H1 (cell line): ENCODE results near the gene KCTD17. TPM values are rescaled to one million over a fixed set of nuclear protein-coding genes. Genes with fewer than 3 reads are reported as not detected.

Experiments
- CTCF ChIA-PET: fragments of 300-600 bp; sonication (Branson Sonifier 250); formaldehyde crosslinking; loops from one replicate; lab custom pipeline; 2021; ENCODE audit not compliant: partially characterized antibody; lab: Charles Lee
- POLR2A ChIA-PET: fragments of 300-600 bp; sonication (Branson Sonifier 250); formaldehyde crosslinking; loops from one replicate; lab custom pipeline; 2021; ENCODE audit warnings: inconsistent platforms; ENCODE audit not compliant: partially characterized antibody; lab: Charles Lee
- DNase-seq, 2 experiments: peaks; one replicate each; pipeline versions ENCODE4 v3.0.0 to v3.0.0-alpha.2; 2010 to 2022; ENCODE audit warnings: low spot score in 2 of 2, low read depth in 1 of 2, mixed read lengths in 1 of 2
- FAIRE-seq: peaks from 2 replicates; lab custom pipeline; 2011; peaks lifted over from hg19 to GRCh38; lab: Jason Lieb, UNC
- H2AFZ ChIP-seq: 2 replicates; pipeline ENCODE4 v1.8.1; 2012; ENCODE audit warnings: low read length, inconsistent platforms
- H2AK5ac ChIP-seq: 2 replicates; pipeline ENCODE4 v1.6.1; 2013; ENCODE audit warnings: low read depth, low read length
- H2BK120ac ChIP-seq: replicated peaks from 2 replicates; pipeline ENCODE3; 2013; ENCODE audit warnings: low read depth, low read length, inconsistent platforms
- H2BK12ac ChIP-seq: 2 replicates; pipeline ENCODE4 v1.6.1; 2013; ENCODE audit warnings: low read depth, low read length
- H2BK15ac ChIP-seq: 2 replicates; pipeline ENCODE4 v1.6.1; 2013; ENCODE audit warnings: low read length
- H2BK20ac ChIP-seq: 2 replicates; pipeline ENCODE4 v1.6.1; 2013; ENCODE audit warnings: low read length
- H2BK5ac ChIP-seq: 2 replicates; pipeline ENCODE4 v1.6.1; 2013; ENCODE audit warnings: low read depth, low read length
- H3K14ac ChIP-seq: 2 replicates; pipeline ENCODE4 v1.6.1; 2013; ENCODE audit warnings: inconsistent platforms; ENCODE audit not compliant: insufficient read length
- H3K18ac ChIP-seq: 2 replicates; pipeline ENCODE4 v1.6.1; 2013; ENCODE audit warnings: low read length; ENCODE audit errors: extremely low read depth
- H3K23ac ChIP-seq: 2 replicates; pipeline ENCODE4 v1.6.1; 2013; ENCODE audit warnings: inconsistent platforms; ENCODE audit not compliant: insufficient read length
- H3K23me2 ChIP-seq: 2 replicates; pipeline ENCODE4 v1.6.1; 2013; ENCODE audit warnings: low read depth, low read length
- H3K27ac ChIP-seq: 2 replicates; pipeline ENCODE4 v1.6.1; 2011; ENCODE audit warnings: low read depth, low read length, inconsistent platforms
- H3K27me3 ChIP-seq, 4 experiments: replicated peaks in 1 of 4; 1 replicate in 1 of 4; 2 replicates in 3 of 4; pipeline versions ENCODE4 v1.6.1 to v1.8.1; 2011 to 2013; ENCODE audit warnings: low read length in 3 of 4, mild to moderate bottlenecking in 3 of 4, inconsistent platforms in 2 of 4, mixed read lengths in 2 of 4, moderate library complexity in 1 of 4; ENCODE audit not compliant: control insufficient read depth in 3 of 4, insufficient read depth in 3 of 4; ENCODE audit errors: extremely low read depth in 1 of 4
- H3K36me3 ChIP-seq, 4 experiments: 2 replicates each; pipeline versions ENCODE4 v1.6.1 to v1.8.1; 2011 to 2013; ENCODE audit warnings: mild to moderate bottlenecking in 4 of 4, low read length in 3 of 4, moderate library complexity in 2 of 4, control low read depth in 1 of 4, inconsistent platforms in 1 of 4; ENCODE audit not compliant: insufficient read depth in 4 of 4, control insufficient read depth in 2 of 4
- H3K4ac ChIP-seq: replicated peaks from 2 replicates; pipeline ENCODE3; 2013; ENCODE audit warnings: low read length, low read depth, mixed read lengths, inconsistent platforms; ENCODE audit not compliant: insufficient read length
- H3K4me1 ChIP-seq, 4 experiments: replicated peaks in 1 of 4; 1 replicate in 1 of 4; 2 replicates in 3 of 4; pipeline versions ENCODE4 v1.6.1 to v1.8.1; 2011 to 2013; ENCODE audit warnings: low read length in 3 of 4, inconsistent platforms in 2 of 4, mixed read lengths in 1 of 4; ENCODE audit not compliant: insufficient read depth in 4 of 4, control insufficient read depth in 3 of 4
- H3K4me2 ChIP-seq, 2 experiments: 2 replicates each; pipeline versions ENCODE4 v1.6.1 to v1.8.1; 2011 to 2013; ENCODE audit warnings: low read depth in 2 of 2, low read length in 2 of 2, control low read depth in 1 of 2, inconsistent platforms in 1 of 2, mild to moderate bottlenecking in 1 of 2; ENCODE audit not compliant: insufficient read depth in 1 of 2
- H3K4me3 ChIP-seq, 4 experiments: fragments of 200-600, 300-600 bp in 1 of 4; sonication (generic), shearing (Covaris generic), sonication (Bioruptor Twin) in 1 of 4; 2 replicates each; pipeline versions ENCODE4 v1.5.1 to v1.8.1; 2011 to 2016; ENCODE audit warnings: low read length in 4 of 4, low read depth in 3 of 4, control low read depth in 2 of 4, inconsistent platforms in 2 of 4, mild to moderate bottlenecking in 2 of 4, mixed read lengths in 1 of 4, moderate library complexity in 1 of 4; ENCODE audit not compliant: insufficient read depth in 2 of 4; ENCODE audit errors: extremely low read depth in 1 of 4
- H3K56ac ChIP-seq: replicated peaks from 2 replicates; pipeline ENCODE3; 2013; ENCODE audit warnings: low read depth, mild to moderate bottlenecking, mixed read lengths, low read length, inconsistent platforms; ENCODE audit not compliant: insufficient read length
- H3K79me1 ChIP-seq: 2 replicates; pipeline ENCODE4 v1.6.1; 2013; ENCODE audit warnings: low read depth, low read length, control low read depth
- H3K79me2 ChIP-seq, 2 experiments: 2 replicates each; pipeline versions ENCODE4 v1.6.1 to v1.8.1; 2012 to 2013; ENCODE audit warnings: low read length in 2 of 2, mild to moderate bottlenecking in 2 of 2, inconsistent platforms in 1 of 2; ENCODE audit not compliant: insufficient read depth in 2 of 2, control insufficient read depth in 1 of 2
- H3K9ac ChIP-seq, 4 experiments: replicated peaks in 1 of 4; 1 replicate in 1 of 4; 2 replicates in 3 of 4; pipeline versions ENCODE4 v1.6.1 to v1.8.1; 2011 to 2013; ENCODE audit warnings: low read depth in 3 of 4, low read length in 3 of 4, control low read depth in 2 of 4, mild to moderate bottlenecking in 2 of 4, moderate library complexity in 2 of 4, inconsistent platforms in 1 of 4; ENCODE audit errors: extremely low read depth in 1 of 4
- H3K9me3 ChIP-seq, 2 experiments: 2 replicates each; pipeline versions ENCODE4 v1.6.1 to v1.8.1; 2012 to 2013; ENCODE audit warnings: mild to moderate bottlenecking in 2 of 2, moderate library complexity in 2 of 2, control low read depth in 1 of 2, inconsistent platforms in 1 of 2, low read depth in 1 of 2, low read length in 1 of 2, mixed read lengths in 1 of 2; ENCODE audit not compliant: insufficient read depth in 2 of 2
- H4K20me1 ChIP-seq, 2 experiments: replicated peaks in 1 of 2; 2 replicates each; pipeline versions ENCODE3 to v1.8.1; 2011 to 2013; ENCODE audit warnings: inconsistent platforms in 2 of 2, low read length in 2 of 2, mild to moderate bottlenecking in 1 of 2; ENCODE audit not compliant: insufficient read depth in 2 of 2, control insufficient read depth in 1 of 2
- H4K5ac ChIP-seq: 2 replicates; pipeline ENCODE4 v1.6.1; 2013; ENCODE audit warnings: low read length, low read depth, mixed read lengths, inconsistent platforms; ENCODE audit not compliant: insufficient read length
- H4K8ac ChIP-seq: 2 replicates; pipeline ENCODE4 v1.8.0; 2013; ENCODE audit warnings: mild to moderate bottlenecking, moderate library complexity, low read length, inconsistent platforms; ENCODE audit not compliant: insufficient read depth; ENCODE audit errors: extremely low read depth
- H4K91ac ChIP-seq: replicated peaks from 2 replicates; pipeline ENCODE3; 2013; ENCODE audit warnings: low read length, mixed read lengths, inconsistent platforms; ENCODE audit not compliant: insufficient read length
- ASH2L ChIP-seq: fragments of 200-600, 300-600 bp; sonication (generic); IDR thresholded peaks from one replicate; pipeline ENCODE4 v1.7.1; 2017; ENCODE audit warnings: low read length
- BCL11A ChIP-seq, 2 experiments: IDR thresholded peaks; one replicate each; pipeline ENCODE4 v1.6.1; 2011; ENCODE audit warnings: low read depth in 2 of 2, low read length in 2 of 2, mild to moderate bottlenecking in 2 of 2
- CHD2 ChIP-seq: IDR thresholded peaks from 2 replicates; pipeline ENCODE4 v1.6.1; 2012; ENCODE audit warnings: low read length, improper control_type of control experiment
- CTBP2 ChIP-seq: IDR thresholded peaks from 2 replicates; pipeline ENCODE4 v1.7.0; 2011; ENCODE audit warnings: borderline replicate concordance, mild to moderate bottlenecking, moderate library complexity, mixed read lengths, low read length; ENCODE audit not compliant: insufficient read depth, insufficient read length
- FOSL1 ChIP-seq: IDR thresholded peaks from 2 replicates; pipeline ENCODE4 v1.6.1; 2011; ENCODE audit warnings: mild to moderate bottlenecking, low read depth, low read length, moderate library complexity; ENCODE audit not compliant: insufficient read depth
- MAX ChIP-seq: IDR thresholded peaks from 2 replicates; pipeline ENCODE4 v1.6.1; 2012; ENCODE audit warnings: inconsistent platforms
- NANOG ChIP-seq: IDR thresholded peaks from 2 replicates; pipeline ENCODE4 v1.6.1; 2011; ENCODE audit warnings: low read length, low read depth, mild to moderate bottlenecking, inconsistent platforms; ENCODE audit not compliant: insufficient read depth, poor library complexity, severe bottlenecking
- POLR2A ChIP-seq, 2 experiments: IDR thresholded peaks; 1 replicate in 1 of 2; 2 replicates in 1 of 2; pipeline ENCODE4 v1.6.1; 2011; ENCODE audit warnings: low read depth in 2 of 2, low read length in 2 of 2, mild to moderate bottlenecking in 2 of 2; ENCODE audit errors: control extremely low read depth in 1 of 2
- POU5F1 ChIP-seq: IDR thresholded peaks from 2 replicates; pipeline ENCODE4 v1.6.1; 2011; ENCODE audit warnings: low read depth, mild to moderate bottlenecking, low read length, moderate library complexity
- SIN3A ChIP-seq, 2 experiments: IDR thresholded peaks in 1 of 2; conservative IDR thresholded peaks in 1 of 2; 2 replicates each; pipeline ENCODE4 v1.6.1; 2011 to 2012; ENCODE audit warnings: low read length in 2 of 2, improper control_type of control experiment in 1 of 2, low read depth in 1 of 2, mild to moderate bottlenecking in 1 of 2
- SP4 ChIP-seq: IDR thresholded peaks from 2 replicates; pipeline ENCODE4 v1.6.1; 2012; ENCODE audit warnings: low read length, inconsistent platforms
- WGBS, 2 experiments: shearing (Covaris generic) in 1 of 2; methylation state at CpG; one replicate each; pipeline versions ENCODE4 v1.1.6 to v1.1.7; 2013 to 2015; ENCODE audit warnings: low lambda C conversion rate in 2 of 2, mixed read lengths in 2 of 2, inconsistent platforms in 1 of 2, low coverage in 1 of 2, missing lambda C conversion rate in 1 of 2; ENCODE audit not compliant: insufficient replicate concordance in 2 of 2, insufficient coverage in 1 of 2, insufficient read length in 1 of 2; ENCODE audit errors: extremely low coverage in 1 of 2, missing lambda C conversion rate in 1 of 2; 5-methylcytosine and 5-hydroxymethylcytosine counted together
- polyA plus RNA-seq, 7 experiments: library from polyadenylated mRNA; depleted of rRNA in 3 of 7; stranded (reverse) in 5 of 7; unstranded in 2 of 7; fragments of >200 nt in 5 of 7; fragments of 200-250 nt in 2 of 7; gene quantifications; 1 replicate in 5 of 7; 2 replicates in 1 of 7; 4 replicates in 1 of 7; pipeline versions ENCODE4 v1.2.1 to v1.2.3, GENCODE V29; 2011 to 2013; ENCODE audit warnings: missing spikeins in 2 of 7, mixed read lengths in 2 of 7
- total RNA-seq: library from RNA; stranded (reverse); fragmentation: NEBNext Ultra II Directional; extraction: Animal tissue kit (Norgen Biotek cat#: 25700); gene quantifications from 2 replicates; pipeline ENCODE4 v1.2.1, GENCODE V29; 2021

The KCTD17 gene
- total and polyA plus RNA-seq, 2 of the 8 experiments (the other 6 are each of a cell fraction or from before 2014, with no cell fraction given), result 39.4 to 44.0 TPM

DNA sequence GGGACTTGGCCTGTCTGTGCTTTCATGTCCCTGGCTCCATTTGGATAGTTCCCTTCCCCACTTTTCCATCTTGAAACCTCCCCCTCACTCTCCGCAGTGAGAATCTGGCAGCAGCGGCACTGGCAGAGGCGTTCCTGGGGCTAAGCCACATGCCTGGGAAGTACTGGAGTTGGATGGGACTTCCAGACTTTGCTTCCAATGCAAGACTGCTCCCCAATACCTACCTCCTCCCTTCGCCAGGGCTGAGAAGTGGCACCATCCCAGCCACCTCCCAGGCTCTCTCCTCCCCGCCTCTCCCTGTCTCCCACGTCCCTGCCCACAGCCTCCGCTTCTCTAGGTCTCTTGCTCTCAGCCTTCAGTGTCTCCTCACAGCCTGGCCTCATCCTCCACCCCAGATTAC, 48.9 kb upstream of the KCTD17 start:
- H3K4me3 ChIP-seq, result no peak overlapping the region
- H3K36me3 ChIP-seq, result no peaks in the 10 kb centered on the region
- no peaks in the 10 kb centered on the region for H3K79me1 ChIP-seq
- no peak overlapping the region for H2AK5ac ChIP-seq
- H2BK5ac ChIP-seq, result no peak overlapping the region
- no peaks in the 10 kb centered on the region for H3K79me2 ChIP-seq
- WGBS, 2 experiments, result 88% methylated on average over 7 of the region's 7 CpGs; no CpG with 5 or more reads in 1 of the 2 experiments
- H3K4me1 ChIP-seq, result peaks cover 0 to 7% (median 2%) of the 10 kb centered on the region in 4 experiments; a peak in 6 of 7 replicates
- H4K8ac ChIP-seq, result no peak overlapping the region
- 0 out of 2 replicates have a peak overlapping the region, but pooled peaks have one; percentile 85 for H2BK12ac ChIP-seq
- H3K18ac ChIP-seq, result no peak overlapping the region
- no peak overlapping the region for H3K4ac ChIP-seq
- H4K5ac ChIP-seq, result no peak overlapping the region
- H4K20me1 ChIP-seq, result no peaks in the 10 kb centered on the region
- DNase-seq, result no peak
- H3K56ac ChIP-seq, result no peak overlapping the region
- H3K27me3 ChIP-seq, result peaks cover 0 to 3% (median 1%) of the 10 kb centered on the region in 4 experiments; a peak in 1 of 7 replicates
- no peak overlapping the region for H3K4me2 ChIP-seq
- no peak overlapping the region for H2BK120ac ChIP-seq
- H2BK15ac ChIP-seq, result no peak overlapping the region
- H3K27ac ChIP-seq, result no peak overlapping the region
- no peak overlapping the region for H2BK20ac ChIP-seq
- POLR2A ChIA-PET, result no interaction called here
- no peak overlapping the region for H4K91ac ChIP-seq
- H3K14ac ChIP-seq, result no peak overlapping the region
- CTCF ChIA-PET, result interaction anchor here (0.5 to 5.4 kb wide), 3 partner anchors 19 to 25 kb away, joined by 3 to 25 read pairs (median 3); no protein-coding TSS in a partner anchor
- H3K9ac ChIP-seq, result no peak overlapping the region
- no peak for FAIRE-seq
- H3K9me3 ChIP-seq, result no peaks in the 10 kb centered on the region
- H3K23me2 ChIP-seq, result no peaks in the 10 kb centered on the region
- no peak overlapping the region for H3K23ac ChIP-seq
- peak overlapping the region; percentile 56; the same call in 1 of the 2 replicates for H2AFZ ChIP-seq
- no peak for TF ChIP-seq POU5F1
- no peak for TF ChIP-seq CHD2
- TF ChIP-seq POLR2A (IDR thresholded peaks at IDR 0.05; ENCODE audit: control extremely low read depth in 1 of 2, low read depth in 2 of 2, low read length in 2 of 2), result no peak
- TF ChIP-seq BCL11A (IDR thresholded peaks at IDR 0.05; ENCODE audit: low read depth in 2 of 2, low read length in 2 of 2), result no peak
- TF ChIP-seq CTBP2, result no peak
- TF ChIP-seq FOSL1, result no peak
- no peak for TF ChIP-seq MAX
- no peak for TF ChIP-seq ASH2L
- TF ChIP-seq SIN3A (conservative IDR thresholded peaks at IDR 0.05 in 1 of 2, IDR thresholded peaks at IDR 0.05 in 1 of 2; ENCODE audit: low read depth in 1 of 2, low read length in 2 of 2), result no peak
- no peak for TF ChIP-seq NANOG
- TF ChIP-seq SP4, result no peak
